Tibial nerve (tissue), 4 donors: Measurements from ENCODE around the gene DDAH1. TPM values are rescaled to one million over a fixed set of nuclear protein-coding genes. Genes with fewer than 3 reads are reported as not detected.
"Not testable (repeated sequence)": the region's sequence is repeated elsewhere in the genome, so short reads cannot be mapped to it uniquely, and the experiment has no call there.

Experiments
- DNase-seq, 2 donors: peaks; one replicate each; pipeline ENCODE4 v3.0.0-alpha.2; 2019; ENCODE audit warnings: low spot score in 2 of 2
- H3K27ac ChIP-seq, 4 donors: fragments of 200-600 bp; sonication (generic) in 3 of 4; one replicate each; pipeline ENCODE4 v1.5.1; 2017 to 2019; ENCODE audit warnings: mild to moderate bottlenecking in 1 of 4
- H3K27me3 ChIP-seq, 2 donors: fragments of 200-600 bp; sonication (generic) in 1 of 2; one replicate each; pipeline versions ENCODE4 v1.5.1 to v1.6.0; 2017 to 2019
- H3K36me3 ChIP-seq, 3 donors: fragments of 200-600 bp; sonication (generic); one replicate each; pipeline ENCODE4 v1.5.1; 2018 to 2019
- H3K4me1 ChIP-seq, 4 donors: fragments of 200-600 bp; sonication (generic) in 3 of 4; one replicate each; pipeline ENCODE4 v1.5.1; 2017 to 2019
- H3K4me3 ChIP-seq, 4 donors: fragments of 200-600 bp; sonication (generic) in 3 of 4; one replicate each; pipeline ENCODE4 v1.5.1; 2017 to 2019; ENCODE audit warnings: mild to moderate bottlenecking in 1 of 4, moderate library complexity in 1 of 4
- H3K9me3 ChIP-seq, 4 donors: fragments of 200-600 bp; sonication (generic) in 3 of 4; one replicate each; pipeline ENCODE4 v1.5.1; 2017 to 2019
- CTCF ChIP-seq, 5 experiments: fragments of 200-600 bp in 3 of 5; fragments of 450-650 bp in 2 of 5; sonication (generic) in 3 of 5; IDR thresholded peaks; one replicate each; pipeline ENCODE4 v1.5.1; 2016 to 2019; ENCODE audit warnings: antibody characterized with exemption in 5 of 5, mild to moderate bottlenecking in 3 of 5, moderate library complexity in 2 of 5
- EP300 ChIP-seq, 2 donors: sonication (generic); formaldehyde crosslinking; IDR thresholded peaks; one replicate each; pipeline ENCODE4 v1.6.1; 2017; ENCODE audit warnings: antibody characterized with exemption in 2 of 2, mild to moderate bottlenecking in 1 of 2
- POLR2A ChIP-seq, 2 donors: fragments of 450-650 bp; IDR thresholded peaks; one replicate each; pipeline ENCODE4 v1.6.1; 2017; ENCODE audit warnings: antibody characterized with exemption in 2 of 2, mild to moderate bottlenecking in 2 of 2, moderate library complexity in 2 of 2
- WGBS, 2 donors: methylation state at CpG; one replicate each; pipeline ENCODE4 v1.1.5; 2018; 5-methylcytosine and 5-hydroxymethylcytosine counted together
- total RNA-seq, 4 donors: library from RNA; depleted of rRNA; stranded (reverse); fragments of >200 nt; gene quantifications; one replicate each; pipeline ENCODE4 v1.1.0, GENCODE V29; 2016

DDAH1 gene
- total RNA-seq, 4 donors from 2014 or later, result 17.7 to 23.4 (median 21.8) TPM

DNA sequence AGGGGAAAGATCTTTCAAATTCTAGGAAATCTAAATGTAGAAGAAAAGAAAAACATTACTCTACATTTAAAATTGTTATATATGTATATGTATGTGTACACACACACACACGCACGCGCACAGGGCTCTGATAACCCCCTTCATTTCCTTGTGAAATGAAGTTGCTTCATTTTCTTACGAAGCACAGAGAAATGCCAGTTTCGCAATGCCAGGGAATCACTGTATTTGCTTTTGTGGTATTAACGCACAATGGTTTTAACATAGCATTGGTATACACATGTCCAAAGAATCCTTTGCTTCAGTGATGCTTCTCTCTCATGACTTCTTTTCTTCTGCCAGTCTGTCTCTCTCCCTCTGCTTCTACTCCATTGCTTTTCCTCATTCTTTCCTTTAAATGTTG is 8.4 kb upstream of the DDAH1 start:
- no peaks in the 10 kb centered on the region for H3K36me3 ChIP-seq
- H3K27me3 ChIP-seq, result no peaks in the 10 kb centered on the region
- no peaks in the 10 kb centered on the region for H3K9me3 ChIP-seq
- no peak overlapping the region for H3K27ac ChIP-seq
- no peaks in the 10 kb centered on the region for H3K4me1 ChIP-seq
- no peak for DNase-seq
- 85 to 88% methylated on average over 6 of the region's 6 CpGs for WGBS, 2 donors
- TF ChIP-seq CTCF (IDR thresholded peaks at IDR 0.05) (no peak), EP300 (IDR thresholded peaks at IDR 0.05) (no peak), POLR2A (IDR thresholded peaks at IDR 0.05) (no peak)
- no peak overlapping the region for H3K4me3 ChIP-seq

DNA sequence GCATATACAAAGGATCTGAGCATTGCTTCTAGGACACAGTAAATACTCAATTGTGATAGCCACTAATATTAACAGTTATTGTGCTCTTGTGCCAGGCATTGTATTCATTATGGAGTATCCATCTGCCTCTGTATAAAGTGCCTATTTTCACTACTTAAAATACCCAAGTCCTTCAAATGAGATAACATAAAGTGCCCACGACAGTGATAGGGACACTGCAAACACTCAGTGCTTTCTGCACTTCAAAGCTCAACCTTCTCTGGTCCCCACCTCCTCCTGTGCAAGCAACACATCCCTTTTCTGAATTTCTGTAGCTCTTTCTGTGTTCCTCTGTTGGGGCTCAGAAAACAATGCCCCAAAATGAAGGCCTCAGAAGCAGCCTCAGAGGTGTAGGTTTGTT is 6.6 kb upstream of the DDAH1 start:
- H3K4me3 ChIP-seq, result no peak overlapping the region
- H3K4me1 ChIP-seq, result no peaks in the 10 kb centered on the region
- H3K36me3 ChIP-seq, result no peaks in the 10 kb centered on the region
- 48 to 52% methylated on average over 1 of the region's 1 CpG for WGBS, 2 donors
- no peak overlapping the region for H3K27ac ChIP-seq
- no peaks in the 10 kb centered on the region for H3K27me3 ChIP-seq
- TF ChIP-seq EP300 (IDR thresholded peaks at IDR 0.05) (no peak), POLR2A (IDR thresholded peaks at IDR 0.05) (no peak), CTCF (IDR thresholded peaks at IDR 0.05) (no peak)
- no peaks in the 10 kb centered on the region for H3K9me3 ChIP-seq
- DNase-seq, result no peak

GRCh38 chr1:85470130-85470529 is 5.2 kb upstream of the DDAH1 start:
- not testable (repeated sequence) for DNase-seq, H3K9me3 ChIP-seq, H3K36me3 ChIP-seq, H3K27me3 ChIP-seq, H3K27ac ChIP-seq, H3K4me1 ChIP-seq, H3K4me3 ChIP-seq
- 97 to 98% methylated on average over 2 of the region's 2 CpGs for WGBS, 2 donors

DNA sequence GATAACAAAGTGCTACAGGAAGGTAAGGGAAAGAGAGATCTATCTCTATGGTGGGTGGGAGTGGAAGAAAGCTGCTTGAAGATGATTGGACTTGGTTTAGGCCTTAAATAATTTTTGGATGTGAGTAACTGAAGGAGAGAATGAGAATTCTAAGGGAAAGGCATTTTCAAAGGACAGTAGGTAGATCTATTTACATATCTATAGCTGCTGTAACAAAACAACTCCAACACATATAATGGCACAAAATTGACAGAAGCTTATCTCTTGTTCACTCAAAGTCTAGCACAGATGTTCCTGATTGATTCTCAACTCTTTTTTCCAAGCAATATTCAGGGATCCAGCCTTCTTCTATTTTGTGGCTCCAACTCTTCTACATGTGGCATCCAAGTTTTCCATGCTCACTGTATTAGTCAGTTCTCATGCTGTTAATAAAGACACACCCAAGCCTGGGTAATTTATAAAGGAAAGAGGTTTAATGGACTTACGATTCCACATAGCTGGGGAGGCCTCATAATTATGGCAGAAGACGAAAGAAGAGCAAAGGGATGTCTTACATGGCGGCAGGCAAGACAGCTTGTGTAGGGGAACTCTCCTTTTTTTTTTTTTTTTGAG is 3.1 kb upstream of the DDAH1 start:
- no peaks in the 10 kb centered on the region for H3K27me3 ChIP-seq
- no peak overlapping the region for H3K4me3 ChIP-seq
- no peak overlapping the region for H3K27ac ChIP-seq
- no peaks in the 10 kb centered on the region for H3K9me3 ChIP-seq
- WGBS, 2 donors, result 92 to 93% methylated on average over 3 of the region's 3 CpGs
- DNase-seq, result no peak
- H3K4me1 ChIP-seq, result peaks cover 0 to 23% (median 0%) of the 10 kb centered on the region in 4 donors
- TF ChIP-seq POLR2A (IDR thresholded peaks at IDR 0.05) (no peak), EP300 (IDR thresholded peaks at IDR 0.05) (no peak), CTCF (IDR thresholded peaks at IDR 0.05) (no peak)
- H3K36me3 ChIP-seq, result no peaks in the 10 kb centered on the region

- TF ChIP-seq POLR2A (IDR thresholded peaks at IDR 0.05) (no peak), CTCF (IDR thresholded peaks at IDR 0.05) (no peak), EP300 (IDR thresholded peaks at IDR 0.05) (no peak)
- no peaks in the 10 kb centered on the region for H3K27me3 ChIP-seq
- H3K4me3 ChIP-seq, result no peak overlapping the region
- H3K27ac ChIP-seq, result no peak overlapping the region
- DNase-seq, result no peak
- H3K36me3 ChIP-seq, result no peaks in the 10 kb centered on the region
- no peaks in the 10 kb centered on the region for H3K9me3 ChIP-seq
- H3K4me1 ChIP-seq, result peaks cover 0 to 23% (median 0%) of the 10 kb centered on the region in 4 donors
- 95 to 97% methylated on average over 5 of the region's 5 CpGs for WGBS, 2 donors
Measured at GRCh38 chr1:85467036-85467435, 2.1 kb upstream of the DDAH1 start.

DNA sequence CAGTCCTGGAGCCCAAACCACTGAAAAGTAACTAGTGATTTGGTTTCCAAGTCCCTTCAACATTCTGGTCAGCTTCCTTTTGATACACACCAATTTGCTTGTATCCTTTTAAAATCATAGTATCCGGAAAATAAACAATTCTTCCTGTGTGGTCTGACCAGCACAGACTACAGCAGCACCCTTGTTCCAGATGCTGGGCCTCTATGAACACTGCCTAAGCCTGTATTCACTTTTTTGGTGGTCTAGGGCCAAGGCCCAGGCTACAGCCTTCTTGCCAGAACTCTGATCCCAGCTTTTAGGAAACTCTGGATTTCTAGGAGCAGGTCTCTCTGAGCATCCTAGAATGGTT is 801 bp upstream of the DDAH1 start:
- no peaks in the 10 kb centered on the region for H3K36me3 ChIP-seq
- no peaks in the 10 kb centered on the region for H3K27me3 ChIP-seq
- no peak for DNase-seq
- H3K4me1 ChIP-seq, result peaks cover 0 to 23% (median 0%) of the 10 kb centered on the region in 4 donors
- TF ChIP-seq EP300 (IDR thresholded peaks at IDR 0.05), result no peak
- no peak for TF ChIP-seq POLR2A (IDR thresholded peaks at IDR 0.05)
- TF ChIP-seq CTCF (IDR thresholded peaks at IDR 0.05), result no peak
- peak overlapping the region in 2 of 4 donors; percentile 76 to 84 for H3K27ac ChIP-seq
- peak overlapping the region in 1 of 4 donors; percentile 79 for H3K4me3 ChIP-seq
- 26 to 28% methylated on average over 1 of the region's 1 CpG for WGBS, 2 donors
- H3K9me3 ChIP-seq, result no peaks in the 10 kb centered on the region
